Measurements from ENCODE around the gene CEACAM21. TPM values are rescaled to one million over a fixed set of nuclear protein-coding genes. Genes with fewer than 3 reads are reported as not detected.

CEACAM21 gene
- total RNA-seq, 2 donors from 2014 or later, result 0.52 TPM; not detected in 1

DNA sequence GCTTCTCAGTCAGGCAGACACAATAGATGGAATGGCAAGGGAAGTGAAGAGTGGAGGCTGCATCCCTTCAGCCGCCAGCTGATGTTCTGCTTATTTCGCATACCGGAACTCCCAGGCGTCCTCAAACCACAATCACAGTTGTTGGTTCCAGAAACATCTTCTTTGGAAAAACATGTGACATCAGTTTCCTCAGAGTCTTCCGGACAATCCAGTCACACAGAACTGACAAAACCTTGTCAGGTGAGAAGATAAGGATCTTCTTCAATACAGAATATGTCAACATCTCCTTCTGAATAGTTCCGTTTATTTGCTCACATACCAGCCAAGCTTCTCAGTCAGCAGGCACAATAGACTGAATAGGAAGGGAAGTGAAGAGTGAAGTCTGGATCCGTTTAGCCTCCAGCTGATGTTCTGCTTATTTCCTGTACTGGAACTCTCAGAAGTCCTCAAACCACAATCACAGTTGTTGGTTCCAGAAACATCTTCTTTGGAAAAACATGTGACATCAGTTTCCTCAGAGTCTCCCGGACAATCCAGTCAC lies 45.1 kb upstream of the CEACAM21 start:
- H3K27ac ChIP-seq, result peak overlapping the region in 3 of 4 donors; percentile 10 to 70 (median 19)
- intact Hi-C loops (cut with DNase I), result no loop called here
- whole genome bisulfite sequencing, 2 donors, result 30 to 32% methylated on average over 8 of the region's 8 CpGs

DNA sequence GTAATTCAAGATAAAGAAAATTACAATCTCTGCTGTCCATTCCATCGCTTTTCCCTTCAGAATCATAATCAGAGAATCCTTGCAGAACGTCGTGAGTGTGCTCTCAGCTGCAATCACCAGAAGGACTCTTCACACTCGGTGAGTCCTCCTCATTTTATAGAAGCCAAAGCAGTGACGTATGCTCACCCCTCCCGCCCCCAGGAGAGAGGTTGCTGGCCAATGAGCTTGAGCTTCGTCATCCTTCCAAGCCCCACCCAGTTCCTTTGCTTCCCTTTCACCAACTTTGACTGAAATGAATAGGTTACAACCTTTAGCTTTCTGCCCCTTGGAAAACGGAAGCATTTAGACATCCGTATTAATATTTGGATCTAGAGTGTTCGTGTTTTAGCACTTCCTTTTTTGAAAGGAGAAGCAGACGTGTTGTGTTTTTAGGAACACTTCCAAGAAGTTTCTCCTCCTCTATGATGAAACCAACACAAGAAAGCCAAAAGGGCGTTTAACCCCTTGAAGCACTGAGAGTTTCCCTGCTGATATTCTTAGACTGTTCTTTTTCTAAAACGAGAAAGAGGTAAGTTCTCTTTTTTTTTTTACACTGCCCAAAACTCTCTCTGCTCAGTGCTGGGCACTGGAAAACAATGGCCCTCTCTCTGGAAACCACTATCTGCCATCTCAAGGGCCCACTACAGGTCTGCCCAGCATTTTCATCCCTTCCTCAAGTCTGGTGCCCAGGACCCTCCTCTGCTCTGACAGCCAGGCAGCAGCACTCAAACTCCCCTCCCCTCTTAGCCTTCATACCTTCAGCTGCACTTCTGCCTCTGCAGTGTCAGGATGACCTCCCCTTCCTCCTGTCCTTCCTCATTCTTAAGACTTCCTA lies 44.3 kb upstream of the CEACAM21 start:
- Histone ChIP-seq H3K9me3 (no peaks in the 10 kb centered on the region), H3K27me3 (peaks cover 0 to 3% of the 10 kb centered on the region in 2 donors), H3K4me3 (no peak overlapping the region), H3K27ac (peak overlapping the region in 3 of 4 donors; percentile 10 to 70 (median 19)), H3K4me1 (no peaks in the 10 kb centered on the region), H3K36me3 (replicated peaks in 1 of 2; ENCODE audit: insufficient read depth in 1 of 2, low read depth in 2 of 2) (no peaks in the 10 kb centered on the region)
- WGBS, 2 donors, result 22 to 24% methylated on average over 13 of the region's 13 CpGs
- DNase-seq, result peak; percentile 55 to 82 (median 58)
- intact Hi-C loops (cut with DNase I), result no loop called here
- TF ChIP-seq, protein P1, sequence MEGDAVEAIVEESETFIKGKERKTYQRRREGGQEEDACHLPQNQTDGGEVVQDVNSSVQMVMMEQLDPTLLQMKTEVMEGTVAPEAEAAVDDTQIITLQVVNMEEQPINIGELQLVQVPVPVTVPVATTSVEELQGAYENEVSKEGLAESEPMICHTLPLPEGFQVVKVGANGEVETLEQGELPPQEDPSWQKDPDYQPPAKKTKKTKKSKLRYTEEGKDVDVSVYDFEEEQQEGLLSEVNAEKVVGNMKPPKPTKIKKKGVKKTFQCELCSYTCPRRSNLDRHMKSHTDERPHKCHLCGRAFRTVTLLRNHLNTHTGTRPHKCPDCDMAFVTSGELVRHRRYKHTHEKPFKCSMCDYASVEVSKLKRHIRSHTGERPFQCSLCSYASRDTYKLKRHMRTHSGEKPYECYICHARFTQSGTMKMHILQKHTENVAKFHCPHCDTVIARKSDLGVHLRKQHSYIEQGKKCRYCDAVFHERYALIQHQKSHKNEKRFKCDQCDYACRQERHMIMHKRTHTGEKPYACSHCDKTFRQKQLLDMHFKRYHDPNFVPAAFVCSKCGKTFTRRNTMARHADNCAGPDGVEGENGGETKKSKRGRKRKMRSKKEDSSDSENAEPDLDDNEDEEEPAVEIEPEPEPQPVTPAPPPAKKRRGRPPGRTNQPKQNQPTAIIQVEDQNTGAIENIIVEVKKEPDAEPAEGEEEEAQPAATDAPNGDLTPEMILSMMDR (IDR thresholded peaks at IDR 0.05), result no peak
- TF ChIP-seq POLR2A (IDR thresholded peaks at IDR 0.05), result peak in 2 of 3 donors; percentile 70 to 80
- peak; percentile 80 for ATAC-seq

More for the DNA sequence above, 45.1 kb upstream of the CEACAM21 start:
- peak; percentile 22 for ATAC-seq
- TF ChIP-seq, protein P1 (IDR thresholded peaks at IDR 0.05), result no peak
- TF ChIP-seq POLR2A (IDR thresholded peaks at IDR 0.05), result no peak
- Histone ChIP-seq H3K4me3 (no peak overlapping the region), H3K4me1 (no peaks in the 10 kb centered on the region), H3K36me3 (replicated peaks in 1 of 2; ENCODE audit: insufficient read depth in 1 of 2, low read depth in 2 of 2) (no peaks in the 10 kb centered on the region), H3K27me3 (peaks cover 0 to 6% of the 10 kb centered on the region in 2 donors), H3K9me3 (no peaks in the 10 kb centered on the region)
- peak in 1 of 4 donors; percentile 53 for DNase-seq

DNA sequence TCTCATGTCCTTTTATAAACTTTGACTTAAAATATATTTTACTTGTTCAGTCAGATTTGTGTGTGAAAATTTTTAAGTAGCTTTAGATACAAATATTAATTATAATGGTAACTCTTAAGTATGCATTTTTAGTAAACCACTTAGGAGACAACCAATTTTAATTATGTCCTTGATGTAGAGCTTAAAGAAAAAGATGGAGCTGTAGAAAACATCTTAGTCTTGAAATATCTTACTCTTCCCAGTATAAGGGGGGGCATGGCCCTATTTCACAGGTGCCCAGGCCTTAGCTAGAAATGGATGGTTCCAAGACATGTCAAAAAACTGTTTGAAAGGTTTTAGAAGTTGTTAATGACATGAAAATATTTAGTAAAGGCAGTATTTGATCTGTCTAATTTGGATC lies 43.4 kb upstream of the CEACAM21 start:
- no peak overlapping the region for H3K4me3 ChIP-seq
- H3K9me3 ChIP-seq, result no peaks in the 10 kb centered on the region
- H3K27ac ChIP-seq, result peak overlapping the region in 1 of 4 donors; percentile 70
- no peaks in the 10 kb centered on the region for H3K4me1 ChIP-seq
- DNase-seq (no peak), ATAC-seq (no peak)
- no peaks in the 10 kb centered on the region for H3K27me3 ChIP-seq
- intact Hi-C loops (cut with DNase I), result no loop called here
- TF ChIP-seq, protein P1 (IDR thresholded peaks at IDR 0.05), result no peak
- TF ChIP-seq POLR2A (IDR thresholded peaks at IDR 0.05), result no peak
- no peaks in the 10 kb centered on the region for H3K36me3 ChIP-seq (replicated peaks in 1 of 2; ENCODE audit: insufficient read depth in 1 of 2, low read depth in 2 of 2)

DNA sequence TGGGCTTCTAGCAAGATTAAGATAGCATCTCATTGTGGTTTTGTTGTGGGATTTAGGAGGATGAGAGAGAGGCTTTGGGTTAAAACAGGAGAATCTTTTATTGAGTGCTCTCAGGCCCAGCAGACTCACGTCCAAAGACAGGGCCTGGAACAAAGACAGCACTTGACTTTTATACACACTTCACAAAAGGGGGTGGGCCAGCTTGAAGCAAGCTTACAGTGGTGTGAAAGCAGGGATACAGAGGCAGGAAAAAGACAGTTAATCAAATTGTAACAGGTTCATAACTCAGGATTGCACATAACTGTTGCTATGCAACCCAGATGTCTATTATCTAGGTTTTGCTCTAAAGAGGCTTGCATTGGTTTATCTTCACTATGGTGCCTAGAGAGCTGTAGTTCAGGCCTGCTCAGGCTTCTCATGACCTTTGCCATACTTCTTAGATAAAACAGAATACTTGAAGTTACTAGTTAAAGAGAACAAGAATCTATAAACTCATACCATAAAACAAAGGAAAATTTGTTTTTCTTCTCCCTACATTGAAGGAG lies 42.2 kb upstream of the CEACAM21 start:
- no peak overlapping the region for H3K4me3 ChIP-seq
- no peak overlapping the region for H3K27ac ChIP-seq
- DNase-seq (no peak), ATAC-seq (no peak)
- peaks cover 0 to 6% (median 0%) of the 10 kb centered on the region in 3 donors for H3K9me3 ChIP-seq
- H3K4me1 ChIP-seq, result no peaks in the 10 kb centered on the region
- WGBS, 2 donors, result 44 to 50% methylated on average over 1 of the region's 1 CpG
- TF ChIP-seq, protein P1 (IDR thresholded peaks at IDR 0.05), result no peak
- no peak for TF ChIP-seq POLR2A (IDR thresholded peaks at IDR 0.05)
- H3K36me3 ChIP-seq (replicated peaks in 1 of 2; ENCODE audit: insufficient read depth in 1 of 2, low read depth in 2 of 2), result no peaks in the 10 kb centered on the region
- H3K27me3 ChIP-seq, result no peaks in the 10 kb centered on the region
- intact Hi-C loops (cut with DNase I), result no loop called here
